Measurements from ENCODE around the gene MEPCE.

DNA sequence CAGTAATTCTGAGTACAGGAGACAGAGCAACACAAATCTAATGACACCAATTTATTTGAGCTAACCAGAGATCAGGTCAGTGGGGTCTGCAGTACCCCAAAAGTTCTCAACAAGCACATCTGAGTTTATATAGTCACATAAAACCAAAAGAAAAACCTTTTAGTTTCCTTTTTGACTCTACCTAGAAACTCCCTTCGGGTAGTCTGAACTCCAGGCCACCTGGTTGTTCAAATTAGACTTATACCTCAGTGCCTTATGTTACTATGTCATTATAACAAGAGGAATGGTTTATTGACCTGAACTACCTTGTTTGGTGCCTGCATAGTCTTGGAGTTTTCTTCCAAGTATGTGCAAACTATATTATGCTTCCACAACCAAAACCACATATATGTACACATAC is 15.7 kb upstream of the MEPCE start:
- TF ChIP-seq CTCF (conservative IDR thresholded peaks at IDR 0.05; ENCODE audit: low read length) = no peak
- no peak for TF ChIP-seq EZH2phosphoT487 (IDR thresholded peaks at IDR 0.05; ENCODE audit: borderline replicate concordance, low read depth, low read length)

Measured in OCI-LY7 (cell line).